Measurements from ENCODE around the gene XPO6. TPM values are rescaled to one million over a fixed set of nuclear protein-coding genes. Genes with fewer than 3 reads are reported as not detected.

XPO6 gene
- total and polyA plus RNA-seq, 7 donors = 16.7 to 46.5 (median 26.4) TPM

- TF ChIP-seq CTCF (IDR thresholded peaks at IDR 0.05) = no peak
- H3K4me1 ChIP-seq = no peaks in the 10 kb centered on the region
- no peaks in the 10 kb centered on the region for H3K27me3 ChIP-seq (ENCODE audit: insufficient read depth in 3 of 3, low read length in 2 of 3)
- WGBS, 3 donors = 77 to 91% (median 82%) methylated on average over 5 of the region's 5 CpGs
- ATAC-seq (no peak), DNase-seq (no peak)
- H3K36me3 ChIP-seq (ENCODE audit: insufficient read depth in 1 of 2, low read depth in 1 of 2) = peaks cover 13 to 90% of the 10 kb centered on the region in 2 donors
- no peaks in the 10 kb centered on the region for H3K9me3 ChIP-seq
- H3K27ac ChIP-seq = no peak overlapping the region
- H3K4me3 ChIP-seq = no peak overlapping the region
- intact Hi-C loops (cut with DNase I) = no loop called here
Measured at GRCh38 chr16:28131743-28132393, 79.9 kb downstream of the XPO6 start.

DNA sequence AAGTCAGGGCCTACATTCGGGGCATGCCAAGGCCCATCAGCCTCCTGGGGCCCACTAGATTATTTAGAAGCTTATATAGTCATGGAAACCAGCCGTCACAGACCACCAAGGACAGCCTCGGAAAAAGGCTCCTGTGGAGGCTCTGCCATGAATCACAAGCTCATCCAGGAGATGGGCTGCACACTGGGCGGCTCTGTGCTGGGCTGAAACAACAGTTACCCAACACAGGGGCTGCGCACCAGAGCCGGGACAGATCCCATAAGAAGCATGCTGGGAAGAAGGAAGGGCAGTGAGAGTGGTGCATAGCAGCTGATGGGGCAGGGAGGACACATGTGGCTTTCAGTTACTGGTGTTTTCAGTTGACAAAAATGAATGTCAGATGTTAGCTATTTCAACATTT lies 80.6 kb downstream of the XPO6 start:
- intact Hi-C loops (cut with DNase I) = no loop called here
- no peaks in the 10 kb centered on the region for H3K27me3 ChIP-seq (ENCODE audit: insufficient read depth in 3 of 3, low read length in 2 of 3)
- no peak for TF ChIP-seq CTCF (IDR thresholded peaks at IDR 0.05)
- no peaks in the 10 kb centered on the region for H3K9me3 ChIP-seq
- no peak overlapping the region for H3K4me3 ChIP-seq
- peak overlapping the region; percentile 12 for H3K27ac ChIP-seq
- no peak for ATAC-seq
- 73 to 79% (median 74%) methylated on average over 6 of the region's 6 CpGs for WGBS, 3 donors
- no peak for DNase-seq
- H3K4me1 ChIP-seq = no peaks in the 10 kb centered on the region
- peaks cover 13 to 92% of the 10 kb centered on the region in 2 donors for H3K36me3 ChIP-seq (ENCODE audit: insufficient read depth in 1 of 2, low read depth in 1 of 2)

DNA sequence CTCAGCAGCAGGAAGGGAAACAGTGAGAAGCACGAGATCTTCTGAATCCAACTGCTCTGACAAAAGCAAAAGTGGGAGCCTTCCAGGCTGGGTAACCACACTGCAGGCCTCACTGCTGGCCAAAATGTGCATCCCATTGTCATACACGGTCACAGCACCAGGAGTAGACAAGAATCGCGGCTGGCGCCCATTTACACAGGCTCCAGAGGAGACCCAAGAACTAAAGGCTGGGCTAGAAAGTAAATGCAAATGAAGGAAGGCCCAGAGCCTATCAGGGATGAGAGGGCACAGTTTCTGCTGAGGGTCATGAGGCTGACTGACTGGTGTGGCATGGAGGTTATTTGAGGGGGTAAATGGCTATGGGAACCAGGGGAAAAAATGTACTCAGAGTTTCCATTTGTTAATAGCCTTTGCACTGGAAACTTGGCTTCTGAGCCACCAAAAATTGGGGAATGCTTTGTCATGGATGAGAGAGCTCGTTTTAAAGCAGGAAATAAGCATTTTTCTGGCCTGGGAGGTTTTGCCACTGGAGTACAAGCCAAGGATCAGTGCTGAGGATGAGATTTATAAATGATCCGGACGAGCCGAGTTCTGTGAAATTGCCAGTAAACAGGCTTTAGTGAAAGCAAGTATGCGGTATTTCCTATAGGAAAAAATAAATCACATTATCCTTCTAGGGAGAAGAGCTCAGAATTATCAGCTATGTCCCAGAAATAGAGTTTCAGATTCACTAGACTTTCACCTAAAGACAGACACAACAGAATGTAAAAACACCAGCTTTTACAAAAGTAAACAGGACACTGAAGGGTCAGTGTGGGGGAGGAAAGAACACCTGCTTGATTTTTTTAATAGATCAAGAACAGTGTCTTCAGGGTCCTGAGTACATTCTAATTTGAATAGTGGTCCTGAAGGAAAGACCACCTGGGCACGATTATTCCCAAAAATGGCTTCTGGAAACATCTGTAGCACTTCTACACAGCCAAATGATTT lies 81.4 kb downstream of the XPO6 start:
- no peak for DNase-seq
- no peak for ATAC-seq
- H3K4me1 ChIP-seq = no peaks in the 10 kb centered on the region
- no peaks in the 10 kb centered on the region for H3K27me3 ChIP-seq (ENCODE audit: insufficient read depth in 3 of 3, low read length in 2 of 3)
- 64 to 74% (median 66%) methylated on average over 11 of the region's 11 CpGs for WGBS, 3 donors
- H3K4me3 ChIP-seq = no peak overlapping the region
- no peak for TF ChIP-seq CTCF (IDR thresholded peaks at IDR 0.05)
- no peaks in the 10 kb centered on the region for H3K9me3 ChIP-seq
- peaks cover 15 to 96% of the 10 kb centered on the region in 2 donors for H3K36me3 ChIP-seq (ENCODE audit: insufficient read depth in 1 of 2, low read depth in 1 of 2)
- H3K27ac ChIP-seq = peak overlapping the region; percentile 12
- intact Hi-C loops (cut with DNase I) = no loop called here

DNA sequence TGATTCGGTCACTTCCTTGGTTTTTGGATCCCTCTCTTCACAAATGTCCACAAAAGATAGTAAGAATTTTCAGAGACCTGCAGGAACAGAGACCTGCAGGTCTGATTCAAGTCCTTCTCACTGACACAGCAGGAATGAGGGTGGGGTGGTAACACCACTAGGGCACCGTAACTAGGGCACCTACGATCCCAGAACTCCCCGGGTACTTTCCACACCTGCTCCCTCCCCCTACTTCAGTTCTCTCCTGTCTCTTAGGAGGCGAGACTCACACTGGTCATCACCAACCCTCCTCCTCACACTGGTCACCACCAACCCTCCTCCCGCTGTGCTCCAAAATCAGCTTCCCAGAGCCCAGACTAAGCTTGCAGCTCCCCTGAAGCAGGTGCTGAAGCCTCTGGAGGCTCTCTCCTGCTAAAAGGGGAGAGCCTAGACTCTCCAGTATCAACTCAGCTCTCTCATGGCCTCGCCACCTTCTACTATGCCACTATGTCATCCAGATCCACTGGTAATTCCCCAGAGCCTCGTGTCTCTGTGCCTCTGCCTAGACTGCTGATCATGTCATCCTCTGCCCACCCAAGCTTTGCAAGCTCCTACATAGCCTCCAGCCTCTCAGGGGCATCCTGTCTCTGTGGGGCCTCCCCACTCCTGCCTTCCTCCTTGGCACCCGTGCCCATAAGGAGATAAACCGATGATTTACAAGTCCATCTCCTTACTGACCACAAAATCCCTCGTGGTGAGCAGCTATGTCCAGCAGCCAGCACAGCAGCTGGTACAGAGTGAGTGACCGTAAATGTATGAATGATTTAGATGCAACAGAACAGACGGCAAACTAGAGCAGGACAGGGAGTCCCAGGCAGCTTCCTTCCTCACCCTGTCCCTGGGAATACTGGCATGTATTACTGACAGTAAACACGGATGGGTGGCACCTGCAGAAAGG lies 84.8 kb downstream of the XPO6 start:
- 90 to 95% (median 93%) methylated on average over 14 of the region's 14 CpGs for WGBS, 3 donors
- H3K27ac ChIP-seq = no peak overlapping the region
- no peaks in the 10 kb centered on the region for H3K4me1 ChIP-seq
- DNase-seq (no peak), ATAC-seq (no peak)
- H3K36me3 ChIP-seq (ENCODE audit: insufficient read depth in 1 of 2, low read depth in 1 of 2) = peaks cover 9 to 95% of the 10 kb centered on the region in 2 donors
- TF ChIP-seq CTCF (IDR thresholded peaks at IDR 0.05) = no peak
- H3K27me3 ChIP-seq (ENCODE audit: insufficient read depth in 3 of 3, low read length in 2 of 3) = no peaks in the 10 kb centered on the region
- H3K9me3 ChIP-seq = no peaks in the 10 kb centered on the region
- intact Hi-C loops (cut with DNase I) = no loop called here
- H3K4me3 ChIP-seq = no peak overlapping the region

All from psoas muscle (tissue), 8 donors.